Measurements from ENCODE around the gene CNTNAP2. TPM values are rescaled to one million over a fixed set of nuclear protein-coding genes. Genes with fewer than 3 reads are reported as not detected.

Gene CNTNAP2
- total and polyA plus RNA-seq, 8 donors = 0.94 to 42.5 (median 38.6) TPM

- no peaks in the 10 kb centered on the region for H3K9me3 ChIP-seq
- H3K4me3 ChIP-seq = no peak overlapping the region
- intact Hi-C loops (cut with DNase I) = no loop called here
- DNase-seq (no peak), ATAC-seq (no peak)
- no peaks in the 10 kb centered on the region for H3K36me3 ChIP-seq
- peaks cover 7 to 11% of the 10 kb centered on the region in 2 donors for H3K4me1 ChIP-seq
- H3K27me3 ChIP-seq = peaks cover 5 to 35% of the 10 kb centered on the region in 2 donors
- H3K27ac ChIP-seq = no peak overlapping the region
- no peak for TF ChIP-seq CTCF (IDR thresholded peaks at IDR 0.05)
Measured at GRCh38 chr7:146112755-146113154, 3.8 kb upstream of the CNTNAP2 start.

- Histone ChIP-seq H3K36me3 (no peaks in the 10 kb centered on the region), H3K27ac (no peak overlapping the region), H3K4me1 (peaks cover 7 to 11% of the 10 kb centered on the region in 2 donors), H3K27me3 (peaks cover 11 to 59% of the 10 kb centered on the region in 2 donors), H3K4me3 (peak overlapping the region in 1 of 2 donors; percentile 27), H3K9me3 (no peaks in the 10 kb centered on the region)
- intact Hi-C loops (cut with DNase I) = no loop called here
- ATAC-seq (peak; percentile 14), DNase-seq (no peak)
- no peak for TF ChIP-seq CTCF (IDR thresholded peaks at IDR 0.05)
Measured at GRCh38 chr7:146115548-146115850, 1.1 kb upstream of the CNTNAP2 start.

GRCh38 chr7:146115851-146116520 is 615 bp upstream of the CNTNAP2 start:
- intact Hi-C loops (cut with DNase I) = no loop called here
- peaks cover 7 to 11% of the 10 kb centered on the region in 2 donors for H3K4me1 ChIP-seq
- H3K27me3 ChIP-seq = peaks cover 11 to 61% of the 10 kb centered on the region in 2 donors
- peak; percentile 52 to 94 (median 85) for DNase-seq
- no peak for TF ChIP-seq CTCF (IDR thresholded peaks at IDR 0.05)
- ATAC-seq = peak; percentile 98
- no peaks in the 10 kb centered on the region for H3K36me3 ChIP-seq
- H3K27ac ChIP-seq = no peak overlapping the region
- H3K4me3 ChIP-seq = peak overlapping the region; percentile 23 to 27
- H3K9me3 ChIP-seq = no peaks in the 10 kb centered on the region

GRCh38 chr7:146117576-146117975 is 975 bp downstream of the CNTNAP2 start:
- H3K36me3 ChIP-seq = no peaks in the 10 kb centered on the region
- H3K4me3 ChIP-seq = no peak overlapping the region
- no peak overlapping the region for H3K27ac ChIP-seq
- H3K27me3 ChIP-seq = peaks cover 11 to 61% of the 10 kb centered on the region in 2 donors
- ATAC-seq = no peak
- no peaks in the 10 kb centered on the region for H3K9me3 ChIP-seq
- DNase-seq = no peak
- TF ChIP-seq CTCF (IDR thresholded peaks at IDR 0.05) = no peak
- H3K4me1 ChIP-seq = peaks cover 7 to 11% of the 10 kb centered on the region in 2 donors
- intact Hi-C loops (cut with DNase I) = no loop called here

GRCh38 chr7:146119002-146119401 is 2.4 kb downstream of the CNTNAP2 start:
- DNase-seq = peak in 1 of 4 donors; percentile 14

More at GRCh38 chr7:146119002-146119401, 2.4 kb downstream of the CNTNAP2 start:
- H3K4me3 ChIP-seq = no peak overlapping the region
- H3K36me3 ChIP-seq = no peaks in the 10 kb centered on the region
- no peaks in the 10 kb centered on the region for H3K9me3 ChIP-seq
- no peak for ATAC-seq
- no peak overlapping the region for H3K27ac ChIP-seq
- intact Hi-C loops (cut with DNase I) = no loop called here
- peaks cover 7 to 11% of the 10 kb centered on the region in 2 donors for H3K4me1 ChIP-seq
- peaks cover 11 to 61% of the 10 kb centered on the region in 2 donors for H3K27me3 ChIP-seq
- no peak for TF ChIP-seq CTCF (IDR thresholded peaks at IDR 0.05)

Data from left lung (tissue), 10 donors.